HG03565 (cell line): ENCODE results near the gene TCEAL1.
"Not testable (repeated sequence)": the region's sequence is repeated elsewhere in the genome, so short reads cannot be mapped to it uniquely, and the experiment has no call there.

ENCODE experiments used
- ATAC-seq: cut with Tn5 transposase; IDR thresholded peaks from one replicate; pipeline ENCODE4 v1.9.1; 2021; ENCODE audit warnings: mild to moderate bottlenecking, moderate library complexity; ENCODE audit not compliant: unreplicated experiment

TCEAL1 gene, protein sequence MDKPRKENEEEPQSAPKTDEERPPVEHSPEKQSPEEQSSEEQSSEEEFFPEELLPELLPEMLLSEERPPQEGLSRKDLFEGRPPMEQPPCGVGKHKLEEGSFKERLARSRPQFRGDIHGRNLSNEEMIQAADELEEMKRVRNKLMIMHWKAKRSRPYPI

DNA sequence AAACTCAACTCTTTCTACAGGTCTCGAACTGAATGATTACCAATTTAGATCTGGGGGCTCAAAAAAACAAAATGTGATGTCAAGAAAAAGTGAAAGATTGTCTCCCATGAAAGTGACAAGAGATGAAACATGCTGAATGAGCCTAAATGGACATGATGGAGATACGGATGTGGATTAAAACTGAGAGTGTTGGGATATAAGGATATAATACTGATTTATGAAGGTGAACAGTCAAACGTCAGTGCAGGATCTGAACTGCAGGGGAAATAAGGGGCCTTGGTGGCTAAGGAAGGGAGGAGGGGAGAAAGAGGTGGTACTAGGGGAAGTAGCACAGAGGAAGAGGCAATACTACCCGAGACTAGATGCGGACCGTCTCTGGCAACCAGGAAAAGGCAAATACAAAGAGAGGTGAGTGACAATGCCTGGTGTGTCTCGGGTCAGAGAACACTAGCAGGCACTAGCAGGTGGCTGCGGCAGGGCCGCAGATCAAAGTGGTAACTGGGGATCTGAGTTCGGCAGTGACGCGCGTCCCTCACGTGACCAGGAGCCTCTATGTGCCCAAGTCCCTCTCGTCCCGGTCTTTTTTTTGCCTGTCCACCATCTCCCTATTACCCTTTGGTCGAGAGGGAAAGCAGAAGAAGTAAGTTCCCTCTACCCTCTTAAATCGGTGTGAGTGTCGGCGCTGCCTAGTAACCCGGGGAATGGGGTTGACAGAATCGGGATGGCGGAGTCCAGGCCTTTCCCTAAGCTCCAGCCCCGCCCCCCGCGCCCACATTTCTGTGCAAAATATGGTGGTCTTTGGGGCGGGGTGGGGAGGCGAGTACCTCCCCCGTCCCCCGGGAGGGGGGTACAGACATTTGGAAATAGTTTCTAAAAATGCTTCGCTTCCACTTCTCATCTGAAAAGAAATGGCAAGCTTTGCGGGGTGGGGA, at the start of gene TCEAL1:
Gene TCEAL1 (plus strand): TSS at position 590 of the 932 bp plus-strand sequence. CDS start 942 bp downstream, outside the sequence.
- ATAC-seq = peak; percentile 41

DNA sequence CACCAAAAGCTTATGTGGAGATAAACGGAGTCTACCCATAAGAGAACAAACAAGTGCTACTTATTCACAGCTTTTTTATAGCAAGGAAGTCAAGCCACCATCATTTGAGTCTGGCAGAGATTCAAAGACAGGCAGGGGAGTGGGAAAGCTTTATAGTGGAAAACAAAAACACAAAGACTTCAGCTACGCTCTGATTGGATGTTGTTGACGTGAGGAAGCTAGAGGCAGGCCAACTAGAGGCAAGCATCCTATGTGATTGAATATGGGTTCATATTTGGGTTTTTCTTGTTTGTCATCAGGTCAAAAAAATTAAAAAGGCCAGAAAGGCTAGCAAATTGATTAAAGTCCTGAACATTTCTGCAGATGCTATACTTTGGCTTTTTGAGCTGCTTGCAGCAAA, 44.2 kb upstream of the TCEAL1 start:
- no peak for ATAC-seq

DNA sequence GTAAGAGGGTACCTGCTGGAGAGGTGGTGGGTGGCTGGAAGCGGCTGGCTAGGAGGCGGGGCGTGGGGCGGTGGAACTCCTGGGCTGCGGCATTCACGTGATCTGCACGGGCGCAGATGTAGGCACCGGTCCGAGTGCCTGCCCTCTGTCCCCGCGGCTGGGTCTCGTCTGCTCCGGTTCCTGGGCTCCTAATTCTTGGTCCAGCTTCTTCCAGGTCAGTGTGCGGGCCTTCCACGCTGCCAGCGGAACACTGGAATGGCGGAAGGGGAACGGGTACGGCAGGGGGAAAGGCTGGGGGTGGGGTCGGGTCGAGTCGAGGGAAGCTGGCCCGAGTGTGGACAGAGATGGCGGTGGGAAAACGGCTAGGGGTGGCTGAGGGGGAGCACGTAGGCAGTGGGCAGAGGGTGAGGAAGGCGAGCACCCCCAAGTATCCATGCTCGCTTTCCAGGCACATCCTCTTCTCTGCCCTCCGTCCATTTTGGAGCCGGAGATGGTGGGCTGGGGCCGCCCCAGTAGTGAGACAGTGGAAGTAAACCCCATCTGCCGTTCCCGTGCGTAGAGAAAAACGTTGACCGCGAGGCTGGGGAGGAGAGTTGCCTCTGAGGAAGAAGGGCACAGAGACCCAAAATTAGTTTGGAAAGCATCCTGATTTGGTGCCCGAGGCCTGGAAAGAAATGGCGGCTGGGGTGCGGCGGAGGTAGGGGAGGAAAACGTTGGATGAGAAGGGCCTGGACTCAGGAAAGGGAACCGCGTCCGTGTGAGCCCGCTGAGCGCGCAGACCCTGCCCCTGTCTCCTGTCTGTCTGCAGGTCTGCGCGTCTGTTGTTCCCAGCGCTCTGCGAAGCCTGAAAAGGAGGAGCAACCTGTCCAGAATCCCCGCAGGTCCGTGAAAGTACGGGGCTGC, 43.1 kb upstream of the TCEAL1 start, which contains the start of gene TCEAL4:
Gene TCEAL4 (plus strand): TSS at position 105 of the 903 bp plus-strand sequence. CDS start 1,161 bp downstream, outside the sequence.
- peak; percentile 81 for ATAC-seq

DNA sequence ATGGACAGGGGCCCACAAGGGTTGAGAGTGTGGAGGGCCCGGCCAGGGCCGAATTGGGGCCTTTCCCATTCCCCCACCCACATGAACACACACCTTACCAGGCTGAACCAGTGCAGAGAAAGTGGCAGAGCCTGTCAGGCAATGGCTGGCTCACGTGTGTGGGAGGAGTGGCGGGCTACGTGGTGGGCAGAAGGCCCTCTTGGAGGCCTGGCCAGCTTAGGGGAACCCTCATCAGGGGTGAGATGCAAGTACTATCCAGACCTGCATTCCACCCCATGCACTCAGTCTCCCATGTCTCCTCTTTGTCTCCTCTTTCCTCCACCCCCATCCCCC, 42.5 kb upstream of the TCEAL1 start:
- no peak for ATAC-seq

DNA sequence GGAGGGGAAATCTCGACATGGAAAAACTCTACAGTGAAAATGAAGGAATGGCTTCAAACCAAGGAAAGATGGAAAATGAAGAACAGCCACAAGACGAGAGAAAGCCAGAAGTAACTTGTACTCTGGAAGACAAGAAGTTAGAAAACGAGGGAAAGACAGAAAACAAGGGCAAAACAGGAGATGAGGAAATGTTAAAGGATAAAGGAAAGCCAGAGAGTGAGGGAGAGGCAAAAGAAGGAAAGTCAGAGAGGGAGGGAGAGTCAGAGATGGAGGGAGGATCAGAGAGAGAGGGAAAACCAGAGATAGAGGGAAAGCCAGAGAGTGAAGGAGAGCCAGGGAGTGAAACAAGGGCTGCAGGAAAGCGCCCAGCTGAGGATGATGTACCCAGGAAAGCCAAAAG, 42.1 kb upstream of the TCEAL1 start:
- ATAC-seq = no peak

DNA sequence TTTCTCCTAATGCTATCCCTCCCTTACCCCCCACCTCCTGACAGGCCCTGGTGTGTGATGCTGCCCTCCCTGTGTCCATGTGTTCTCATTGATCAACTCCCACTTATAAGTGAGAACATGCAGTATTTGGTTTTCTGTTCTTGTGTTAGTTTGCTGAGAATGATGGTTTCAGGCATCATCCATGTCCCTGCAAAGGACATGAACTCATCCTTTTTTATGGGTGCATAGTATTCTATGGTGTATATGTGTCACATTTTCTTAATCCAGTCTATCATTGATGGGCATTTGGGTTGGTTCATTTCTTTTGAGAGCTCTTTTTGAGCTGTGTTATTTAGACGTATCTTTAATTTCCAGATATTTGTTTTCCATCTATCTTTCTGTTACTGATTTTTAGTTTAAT, 36.5 kb upstream of the TCEAL1 start:
- ATAC-seq = not testable (repeated sequence)

DNA sequence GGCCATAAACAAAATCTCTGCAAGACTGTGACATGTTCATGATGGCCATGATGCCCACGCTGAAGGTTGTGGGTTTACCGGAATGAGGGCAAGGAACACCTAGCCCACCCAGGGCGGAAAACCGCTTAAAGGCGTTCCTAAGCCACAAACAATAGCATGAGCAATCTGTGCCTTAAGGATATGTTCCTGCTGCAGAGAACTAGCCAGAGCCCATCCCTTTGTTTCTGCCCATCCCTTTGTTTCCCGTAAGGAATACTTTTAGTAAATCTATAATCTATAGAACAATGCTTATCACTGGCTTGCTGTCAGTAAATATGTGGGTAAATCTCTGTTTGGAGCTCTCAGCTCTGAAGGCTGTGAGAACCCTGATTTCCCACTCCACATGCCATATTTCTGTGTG, 33.6 kb upstream of the TCEAL1 start:
- not testable (repeated sequence) for ATAC-seq

DNA sequence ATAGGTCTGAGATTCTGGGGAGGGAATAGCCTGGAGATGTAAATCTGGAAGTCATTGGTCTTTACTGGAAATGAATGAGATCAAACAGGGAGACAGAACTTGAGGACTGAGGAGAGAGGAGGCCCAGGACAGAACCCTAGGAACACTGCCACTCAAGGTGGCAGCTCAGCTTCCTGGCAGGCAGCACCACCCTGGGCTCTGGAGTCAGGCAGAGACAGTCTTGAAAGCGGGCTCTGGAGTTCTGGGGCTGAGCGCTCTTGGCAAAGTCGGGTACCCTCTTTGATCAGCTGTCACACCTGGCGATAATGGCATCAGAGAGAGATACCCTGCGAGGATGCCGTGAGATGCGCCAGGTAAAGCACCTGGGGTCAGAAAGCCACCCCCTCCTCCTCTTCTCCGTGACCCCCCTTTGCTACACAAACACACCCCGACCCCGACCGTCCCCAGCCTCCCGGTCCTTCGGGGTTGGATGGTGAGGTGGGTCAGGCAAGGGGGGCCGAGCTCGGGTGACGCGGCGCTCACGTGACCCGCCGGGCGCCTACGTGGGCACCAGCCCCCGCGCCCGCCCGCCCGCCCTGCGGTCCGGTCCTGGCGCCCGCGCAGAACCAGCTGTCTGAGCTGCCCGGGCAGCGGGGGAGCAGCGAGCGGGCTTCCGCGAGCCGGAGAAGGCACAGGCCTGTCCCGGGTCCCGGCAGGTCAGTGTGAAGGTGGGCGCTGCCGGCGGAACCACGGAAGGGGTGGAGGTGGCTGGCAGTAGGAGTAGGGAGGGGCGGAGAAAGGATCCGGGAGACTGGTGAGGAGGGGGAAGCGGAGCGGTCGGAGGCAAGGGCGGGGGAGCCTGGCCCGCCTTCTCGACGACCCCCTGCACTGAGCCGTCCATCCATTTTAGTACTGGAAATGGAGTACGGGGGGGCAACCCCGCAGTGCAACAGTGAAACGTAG, 21.1 kb upstream of the TCEAL1 start, which contains the start of gene TCEAL3:
Gene TCEAL3 (plus strand): TSS at position 600 of the 942 bp plus-strand sequence. CDS start 1,102 bp downstream, outside the sequence.
- ATAC-seq = peak; percentile 53

DNA sequence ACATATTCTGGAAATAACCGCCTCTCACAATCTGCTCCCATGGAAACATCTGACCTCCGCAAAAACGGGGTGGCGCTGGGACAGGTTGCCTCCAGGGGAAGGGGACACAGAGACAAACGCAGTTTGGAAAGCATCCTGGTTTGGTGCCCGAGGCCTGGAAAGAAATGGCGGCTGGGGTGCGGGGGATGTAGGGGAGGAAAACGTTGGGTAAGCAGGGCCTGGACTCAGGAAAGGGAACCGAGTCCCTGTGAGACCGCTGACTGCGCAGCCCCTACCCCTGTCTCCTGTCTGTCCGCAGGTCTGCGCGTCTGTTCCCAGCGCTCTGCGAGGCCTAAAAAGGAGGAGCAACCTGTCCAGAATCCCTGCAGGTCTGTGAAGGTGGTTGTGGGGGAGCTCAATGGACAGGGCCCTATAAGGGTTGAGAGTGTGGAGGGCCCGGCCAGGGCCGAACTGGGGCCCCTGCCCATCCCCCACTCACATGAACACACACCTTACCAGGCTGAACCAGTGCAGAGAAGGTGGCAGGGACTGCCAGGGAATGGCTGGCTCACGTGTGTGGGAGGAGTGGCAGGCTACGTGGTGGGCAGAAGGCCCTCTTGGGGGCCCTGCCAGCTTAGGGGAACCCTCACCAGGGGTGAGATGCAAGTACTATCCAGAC, 20.3 kb upstream of the TCEAL1 start:
- no peak for ATAC-seq

DNA sequence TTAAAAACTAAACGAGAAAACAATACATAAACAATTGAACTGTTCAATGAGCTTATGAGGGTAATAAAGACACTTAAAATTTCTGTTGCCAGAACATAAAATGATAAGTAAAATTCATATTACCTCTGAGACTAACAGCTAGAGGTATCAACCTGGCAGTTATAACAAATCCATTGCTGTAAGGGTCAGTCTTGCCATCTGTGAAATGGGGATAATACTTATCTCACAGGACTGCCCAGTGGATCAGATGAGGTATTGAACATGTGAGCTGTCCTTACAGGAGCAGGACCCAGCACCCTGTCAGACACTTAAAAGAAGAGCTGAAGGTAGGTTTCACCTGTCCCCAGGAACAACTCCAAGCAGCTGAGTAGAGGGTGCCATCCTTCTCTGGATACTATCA, 18.5 kb upstream of the TCEAL1 start:
- no peak for ATAC-seq

DNA sequence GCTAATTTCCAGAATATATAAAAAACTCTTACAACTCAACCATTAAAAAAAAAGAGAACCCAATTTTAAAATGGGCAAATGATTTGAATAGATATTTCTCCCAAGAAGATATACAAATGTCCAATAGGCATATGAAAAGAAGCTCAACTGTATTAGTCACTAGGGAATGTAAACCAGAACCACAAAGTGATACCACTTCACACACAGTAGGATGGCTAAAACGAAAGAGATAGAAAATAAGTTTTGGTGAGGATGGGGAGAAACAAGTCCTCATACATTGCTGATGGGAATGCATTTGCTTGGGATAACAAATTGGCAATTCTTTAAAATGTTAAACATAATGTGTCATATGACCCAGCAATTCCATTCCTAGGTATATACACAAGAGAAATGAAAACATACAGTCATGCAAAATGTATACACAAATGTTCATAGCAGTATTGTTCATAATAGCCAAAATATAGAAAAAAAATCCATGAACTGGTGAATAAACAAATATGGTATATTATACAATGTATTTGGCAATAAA, 15.3 kb upstream of the TCEAL1 start:
- no peak for ATAC-seq

DNA sequence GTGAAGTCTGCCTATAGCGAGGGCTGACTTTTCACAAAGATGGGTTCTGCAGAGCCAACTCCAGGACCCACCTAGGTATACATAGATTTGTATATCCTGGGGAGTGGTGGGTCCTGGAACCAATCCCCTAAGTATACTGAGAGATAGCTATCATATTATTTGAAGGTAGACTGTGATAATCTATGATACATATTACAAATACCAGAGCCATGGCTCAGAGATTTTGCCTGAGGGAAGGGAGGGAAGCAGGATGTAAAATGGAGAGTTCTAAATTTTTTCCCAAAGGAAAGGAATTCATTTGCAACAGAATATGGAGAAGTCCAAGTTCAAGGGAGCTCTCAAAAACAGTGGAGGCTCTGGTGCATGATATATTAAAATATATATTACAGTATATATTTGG, 13.8 kb upstream of the TCEAL1 start:
- no peak for ATAC-seq

DNA sequence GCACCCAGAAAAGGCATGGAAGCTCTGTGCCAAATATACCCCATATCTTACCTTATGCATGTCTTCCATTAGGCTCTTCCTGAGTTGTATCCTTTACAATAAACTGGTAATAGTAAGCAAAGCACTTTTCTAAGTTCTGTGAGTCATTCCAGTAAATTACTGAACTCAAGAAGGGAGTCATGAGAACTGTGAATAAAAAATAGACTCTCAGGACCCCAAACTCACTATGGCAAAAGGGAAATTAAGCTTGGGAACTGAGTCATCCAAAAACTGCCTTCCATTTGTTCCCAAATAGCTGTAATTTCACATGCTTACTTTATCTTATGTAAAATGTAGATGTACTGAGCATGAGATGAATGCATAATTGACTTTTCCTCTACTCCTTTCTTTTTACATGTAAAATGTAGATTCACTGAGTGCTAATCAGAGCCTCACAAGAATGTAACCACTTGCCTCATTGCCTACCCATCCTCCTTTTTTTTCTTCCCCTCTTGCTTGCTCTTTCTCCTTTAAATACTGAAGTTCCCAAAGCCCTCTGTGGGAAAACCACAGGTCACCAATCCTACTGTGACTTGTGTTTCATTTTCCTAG, 12.9 kb upstream of the TCEAL1 start:
- ATAC-seq = no peak

DNA sequence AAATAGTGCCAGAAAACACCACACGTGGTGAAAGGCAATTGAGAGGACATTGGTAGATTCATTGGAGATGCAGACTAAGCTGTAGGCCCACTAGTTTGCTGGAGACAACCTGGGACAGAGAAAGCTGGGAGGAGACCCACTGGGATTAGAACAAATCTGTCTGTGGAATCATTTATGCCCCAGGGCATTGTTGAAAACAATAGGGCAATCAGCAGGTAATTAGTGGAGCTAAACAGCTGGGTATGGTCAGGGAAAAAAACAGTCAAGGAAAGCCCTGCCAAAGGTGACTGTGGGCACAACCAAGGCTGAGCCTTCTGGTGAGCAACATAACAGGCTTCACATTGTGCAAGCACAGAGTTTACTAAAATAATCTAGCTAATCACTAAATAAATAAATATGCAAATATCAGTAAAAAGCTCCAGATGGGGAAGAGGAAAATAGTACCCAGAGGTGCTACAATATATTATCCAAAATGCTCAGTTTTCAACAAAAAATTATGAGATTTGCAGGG, 12.0 kb upstream of the TCEAL1 start:
- no peak for ATAC-seq

DNA sequence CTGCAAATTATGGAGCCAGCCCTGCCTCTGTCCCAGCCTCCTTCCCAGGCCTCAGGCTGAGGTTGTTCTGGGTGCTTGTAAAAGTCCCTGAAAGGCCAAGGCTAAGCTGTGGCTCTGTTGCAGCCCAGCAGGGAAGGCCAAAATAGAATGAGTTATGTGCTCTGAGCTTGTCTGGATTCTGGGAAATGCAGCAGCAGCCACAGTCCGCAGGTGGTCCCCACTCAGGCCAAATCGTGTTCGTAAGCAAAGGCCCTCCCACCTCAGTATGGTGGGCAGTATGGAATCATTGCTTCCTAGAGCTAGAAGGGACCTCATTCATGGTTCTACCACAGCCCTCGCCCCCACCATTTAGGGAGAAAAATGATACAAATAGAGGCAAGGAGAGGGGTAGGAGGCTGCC, 4.7 kb upstream of the TCEAL1 start:
- no peak for ATAC-seq

DNA sequence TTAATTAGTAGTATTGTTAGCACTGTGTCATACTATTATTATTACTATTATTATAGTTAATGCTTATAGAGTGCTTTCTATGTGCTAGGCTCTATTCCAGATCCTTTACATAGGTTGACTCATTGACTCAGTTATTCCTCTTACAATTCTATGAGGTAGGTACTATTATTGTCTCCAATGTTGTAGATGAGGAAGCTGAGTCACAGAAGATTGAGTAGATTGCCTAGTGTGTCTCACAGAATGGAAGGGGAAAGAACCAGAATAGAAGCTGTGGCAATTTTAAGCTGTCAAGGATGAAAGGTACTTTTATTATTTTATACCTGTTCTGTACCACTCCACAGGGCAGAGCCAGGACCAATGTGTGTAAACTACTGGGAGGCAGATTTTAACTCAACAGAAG, 1.9 kb upstream of the TCEAL1 start:
- no peak for ATAC-seq

DNA sequence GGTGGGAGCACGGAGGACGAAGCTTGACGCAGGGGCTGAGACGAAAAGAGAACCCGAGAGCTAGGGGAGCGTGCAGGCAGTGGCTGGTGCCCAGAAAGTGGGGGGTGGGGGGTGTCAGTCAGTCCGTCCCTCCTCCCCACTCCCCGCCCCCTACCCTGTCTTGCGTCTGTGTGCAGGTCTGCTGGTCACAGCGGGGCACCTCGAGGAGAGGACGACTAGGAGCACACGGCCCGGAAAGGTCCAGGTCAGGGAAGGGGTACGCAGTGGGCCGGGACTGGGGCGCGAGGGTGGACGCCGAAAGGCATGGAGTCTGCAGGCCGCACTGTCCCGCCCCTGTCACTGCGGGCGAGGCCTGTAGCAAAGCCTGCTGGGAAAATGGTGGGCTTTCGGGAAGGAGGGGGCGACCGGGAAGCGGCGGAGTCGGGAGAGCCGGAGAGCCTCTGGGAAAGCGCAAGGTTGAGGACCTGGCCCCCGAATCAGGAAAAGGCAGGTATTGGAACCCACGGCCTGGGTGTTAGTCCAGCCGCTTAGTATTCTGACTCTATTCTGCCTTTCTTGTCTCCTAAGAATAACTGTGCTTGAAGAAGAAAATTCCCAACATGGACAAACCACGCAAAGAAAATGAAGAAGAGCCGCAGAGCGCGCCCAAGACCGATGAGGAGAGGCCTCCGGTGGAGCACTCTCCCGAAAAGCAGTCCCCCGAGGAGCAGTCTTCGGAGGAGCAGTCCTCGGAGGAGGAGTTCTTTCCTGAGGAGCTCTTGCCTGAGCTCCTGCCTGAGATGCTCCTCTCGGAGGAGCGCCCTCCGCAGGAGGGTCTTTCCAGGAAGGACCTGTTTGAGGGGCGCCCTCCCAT, 769 bp downstream of the TCEAL1 start:
- peak; percentile 10 for ATAC-seq

DNA sequence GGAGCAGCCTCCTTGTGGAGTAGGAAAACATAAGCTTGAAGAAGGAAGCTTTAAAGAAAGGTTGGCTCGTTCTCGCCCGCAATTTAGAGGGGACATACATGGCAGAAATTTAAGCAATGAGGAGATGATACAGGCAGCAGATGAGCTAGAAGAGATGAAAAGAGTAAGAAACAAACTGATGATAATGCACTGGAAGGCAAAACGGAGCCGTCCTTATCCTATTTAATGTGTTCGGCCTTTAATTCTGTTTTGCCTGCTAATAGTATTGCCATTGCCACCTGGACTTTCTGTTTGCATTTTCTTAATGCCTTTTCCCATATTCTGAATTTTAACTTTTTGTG, 1.4 kb downstream of the TCEAL1 start:
- ATAC-seq = no peak
